A549 (cell line): ENCODE results near the gene HLA-DOA. TPM values are rescaled to one million over a fixed set of nuclear protein-coding genes. Genes with fewer than 3 reads are reported as not detected.

Experiments used
- ATAC-seq, 2 experiments: fragments of 200-7000 bp in 1 of 2; fragments of >200 bp in 1 of 2; cut with Nextera tagmentation in 1 of 2; cut with Tn5 transposase in 1 of 2; 3 replicates each; pipeline versions ENCODE4 v1.8.0 to v1.9.1; 2018 to 2020; ENCODE audit warnings: mild to moderate bottlenecking in 1 of 2, moderate library complexity in 1 of 2
- CTCF ChIA-PET: fragments of 300-600 bp; sonication (Branson Sonifier 250); formaldehyde crosslinking; extraction: SDS; loops from one replicate; lab custom pipeline; 2021; ENCODE audit warnings: antibody characterized with exemption, inconsistent platforms; lab: Yijun Ruan, JAX
- POLR2A ChIA-PET: fragments of 350-600 bp; formaldehyde crosslinking; extraction: SDS; loops from one replicate; lab custom pipeline; 2021; ENCODE audit warnings: antibody characterized with exemption, inconsistent platforms; lab: Yijun Ruan, JAX
- DNase-seq, 2 experiments: peaks; one replicate each; pipeline versions ENCODE4 v3.0.0 to v3.0.0-alpha.2; 2011 to 2016; ENCODE audit warnings: low read depth in 1 of 2, low spot score in 1 of 2
- FAIRE-seq: peaks from 2 replicates; lab custom pipeline; 2011; peaks lifted over from hg19 to GRCh38; lab: Jason Lieb, UNC
- H3K27ac ChIP-seq, 2 experiments: fragments of >200 bp; sonication (Bioruptor Twin); formaldehyde crosslinking; 3 replicates each; pipeline ENCODE4 v1.5.1; 2016 to 2017
- H3K4me1 ChIP-seq: fragments of >200 bp; sonication (Bioruptor Twin); formaldehyde crosslinking; 3 replicates; pipeline ENCODE4 v1.6.1; 2016
- H3K4me2 ChIP-seq: fragments of >200 bp; sonication (Bioruptor Twin); formaldehyde crosslinking; 3 replicates; pipeline ENCODE4 v1.6.1; 2016
- H3K4me3 ChIP-seq: fragments of >200 bp; sonication (Bioruptor Twin); formaldehyde crosslinking; 3 replicates; pipeline ENCODE4 v1.5.1; 2016
- H3K9me3 ChIP-seq: fragments of >200 bp; sonication (Bioruptor Twin); formaldehyde crosslinking; 3 replicates; pipeline ENCODE4 v1.6.1; 2016
- CBX2 ChIP-seq: fragments of 200-600 bp; sonication (generic); IDR thresholded peaks from 2 replicates; pipeline ENCODE4 v1.6.1; 2016; ENCODE audit warnings: low read depth, mild to moderate bottlenecking, borderline replicate concordance
- CBX8 ChIP-seq: fragments of 200-600 bp; sonication (generic); IDR thresholded peaks from 2 replicates; pipeline ENCODE4 v1.6.1; 2016
- CHD4 ChIP-seq: fragments of 200-600 bp; sonication (generic); IDR thresholded peaks from 2 replicates; pipeline ENCODE4 v1.6.1; 2016; ENCODE audit warnings: antibody characterized with exemption, mild to moderate bottlenecking, borderline replicate concordance
- EHF ChIP-seq: fragments of 250-450 bp; sonication (Bioruptor Pico); IDR thresholded peaks from 2 replicates; pipeline ENCODE4 v1.5.0; 2020; ENCODE audit warnings: mild to moderate bottlenecking
- EHMT2 ChIP-seq: fragments of 200-600 bp; sonication (generic); IDR thresholded peaks from 2 replicates; pipeline ENCODE4 v1.6.1; 2016; ENCODE audit warnings: antibody characterized with exemption, low read depth, mild to moderate bottlenecking, moderate library complexity
- EP300 ChIP-seq, 2 experiments: fragments of >200 bp; sonication (Bioruptor Twin); formaldehyde crosslinking; IDR thresholded peaks; 2 replicates in 1 of 2; 3 replicates in 1 of 2; pipeline ENCODE4 v1.6.1; 2016 to 2017
- HEYL ChIP-seq: fragments of 250-450 bp; sonication (Bioruptor Pico); IDR thresholded peaks from 2 replicates; pipeline ENCODE4 v1.8.0; 2021; ENCODE audit warnings: mild to moderate bottlenecking, moderate library complexity
- JUN ChIP-seq, 2 experiments: fragments of >200 bp; sonication (Bioruptor Twin); formaldehyde crosslinking; IDR thresholded peaks; 2 replicates in 1 of 2; 3 replicates in 1 of 2; pipeline ENCODE4 v1.6.1; 2016 to 2017
- NFE2L2 ChIP-seq: fragments of 150-350 bp; conservative IDR thresholded peaks from 2 replicates; pipeline ENCODE4 v1.6.1; 2014; ENCODE audit warnings: low read length
- NR3C1 ChIP-seq: fragments of >200 bp; sonication (Bioruptor Twin); formaldehyde crosslinking; IDR thresholded peaks from 3 replicates; pipeline ENCODE4 v1.6.1; 2017
- PHF8 ChIP-seq: fragments of 200-600 bp; sonication (generic); IDR thresholded peaks from 2 replicates; pipeline ENCODE4 v1.6.1; 2016; ENCODE audit warnings: low read depth, mild to moderate bottlenecking, antibody characterized with exemption, moderate library complexity, borderline replicate concordance
- POLR2A ChIP-seq: IDR thresholded peaks from 2 replicates; pipeline ENCODE4 v1.6.1; 2012; ENCODE audit warnings: mild to moderate bottlenecking, low read length
- POLR2AphosphoS2 ChIP-seq: conservative IDR thresholded peaks from 2 replicates; pipeline ENCODE4 v1.6.1; 2012; ENCODE audit warnings: low read length, improper control_type of control experiment, inconsistent platforms
- TFCP2L1 ChIP-seq: fragments of 250-450 bp; sonication (Bioruptor Pico); IDR thresholded peaks from 2 replicates; pipeline ENCODE4 v1.5.0; 2021; ENCODE audit warnings: mild to moderate bottlenecking
- ZFP36 ChIP-seq: fragments of 450-650 bp; IDR thresholded peaks from 2 replicates; pipeline ENCODE4 v1.6.1; 2014; ENCODE audit warnings: borderline replicate concordance; ENCODE audit not compliant: partially characterized antibody
- WGBS: methylation state at CpG from one replicate; pipeline ENCODE4 v1.1.6; 2017; ENCODE audit errors: missing lambda C conversion rate; 5-methylcytosine and 5-hydroxymethylcytosine counted together
- polyA plus RNA-seq, 4 experiments: library from polyadenylated mRNA; depleted of rRNA in 3 of 4; stranded (reverse); fragments of >200 nt; fragmentation: RNase III in 1 of 4; extraction: RNeasy Plus Mini Kit Qiagen cat#74134 plus additional on column Dnase treatment in 1 of 4; gene quantifications; 2 replicates in 3 of 4; 3 replicates in 1 of 4; pipeline ENCODE4 v1.2.3, GENCODE V29; 2011 to 2017
- TF ChIP-seq, protein P1 (sequence below): IDR thresholded peaks from 2 replicates; pipeline ENCODE4 v1.6.1; 2012
- TF ChIP-seq, protein P2 (sequence below): IDR thresholded peaks from 2 replicates; pipeline ENCODE4 v1.6.1; 2012; ENCODE audit warnings: low read depth, borderline replicate concordance

Gene HLA-DOA
- polyA plus RNA-seq, 2 of the 4 experiments (the other 2 are of a cell fraction): 0.03 to 0.27 TPM

GRCh38 chr6:32974541-32975308 is 34.7 kb downstream of the HLA-DOA start:
- H3K9me3 ChIP-seq: no peaks in the 10 kb centered on the region
- H3K4me2 ChIP-seq: peak overlapping the region; percentile 83
- peak overlapping the region; percentile 72 for H3K4me3 ChIP-seq
- ChIA-PET POLR2A (interaction anchor here (0.7 to 4.5 kb wide), 4 partner anchors 10 to 85 kb away, joined by 3 to 47 read pairs (median 6); partner anchors contain the start of gene HLA-DMA), CTCF (interaction anchor here (1.0 to 4.8 kb wide), 6 partner anchors 8 to 136 kb away, joined by 3 to 52 read pairs (median 4); partner anchors contain the start of genes HLA-DMA and TAP2)
- WGBS: 3% methylated on average over 14 of the region's 14 CpGs
- TF ChIP-seq JUN (IDR thresholded peaks at IDR 0.05): peak in 1 of 2 experiments; percentile 31; a peak in 1 of 5 replicates
- no peak for TF ChIP-seq CBX8
- DNase-seq (no peak), ATAC-seq (no peak), FAIRE-seq (no peak)
- peak overlapping the region in 1 of 2 experiments; percentile 93; a peak in 2 of 6 replicates for H3K27ac ChIP-seq
- H3K4me1 ChIP-seq: peaks cover 39% of the 10 kb centered on the region

DNA sequence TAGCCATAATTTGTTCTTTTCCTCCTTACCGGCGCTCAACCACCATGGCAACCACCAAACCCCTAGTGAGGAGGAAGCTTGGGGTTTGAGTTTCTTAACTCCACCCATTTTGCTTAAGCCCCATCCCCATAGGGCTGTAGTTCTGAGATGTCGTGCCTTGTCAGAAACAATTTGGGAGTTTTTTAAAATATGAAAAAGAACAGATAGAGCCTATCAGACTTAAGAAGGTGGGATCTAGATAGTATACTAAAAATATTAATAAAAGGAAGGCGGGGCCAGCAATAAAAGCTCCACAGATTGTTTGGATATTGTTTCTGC is 35.4 kb downstream of the HLA-DOA start:
- Histone ChIP-seq H3K4me1 (peaks cover 36% of the 10 kb centered on the region), H3K27ac (peak overlapping the region; percentile 75 to 93; a peak in 5 of 6 replicates), H3K4me3 (peak overlapping the region; percentile 72), H3K9me3 (no peaks in the 10 kb centered on the region), H3K4me2 (peak overlapping the region; percentile 83)
- ATAC-seq: no peak
- ChIA-PET CTCF (interaction anchor here (1.0 to 4.8 kb wide), 4 partner anchors 11 to 136 kb away, joined by 3 to 52 read pairs (median 4); partner anchors contain the start of genes HLA-DMA and TAP2), POLR2A (interaction anchor here (0.7 to 4.5 kb wide), 4 partner anchors 10 to 84 kb away, joined by 3 to 47 read pairs (median 6); partner anchors contain the start of gene HLA-DMA)
- peak; percentile 48 for DNase-seq
- TF ChIP-seq POLR2AphosphoS2: no peak
- no peak for TF ChIP-seq EHMT2
- no peak for TF ChIP-seq HEYL (CRISPR knock-in tag)
- TF ChIP-seq ZFP36: no peak
- TF ChIP-seq, protein P1, sequence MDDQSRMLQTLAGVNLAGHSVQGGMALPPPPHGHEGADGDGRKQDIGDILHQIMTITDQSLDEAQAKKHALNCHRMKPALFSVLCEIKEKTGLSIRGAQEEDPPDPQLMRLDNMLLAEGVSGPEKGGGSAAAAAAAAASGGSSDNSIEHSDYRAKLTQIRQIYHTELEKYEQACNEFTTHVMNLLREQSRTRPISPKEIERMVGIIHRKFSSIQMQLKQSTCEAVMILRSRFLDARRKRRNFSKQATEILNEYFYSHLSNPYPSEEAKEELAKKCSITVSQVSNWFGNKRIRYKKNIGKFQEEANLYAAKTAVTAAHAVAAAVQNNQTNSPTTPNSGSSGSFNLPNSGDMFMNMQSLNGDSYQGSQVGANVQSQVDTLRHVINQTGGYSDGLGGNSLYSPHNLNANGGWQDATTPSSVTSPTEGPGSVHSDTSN: no peak
- no peak for TF ChIP-seq EHF (CRISPR knock-in tag)
- TF ChIP-seq NFE2L2: no peak
- no peak for TF ChIP-seq EP300 (IDR thresholded peaks at IDR 0.05)
- no peak for TF ChIP-seq PHF8
- no peak for TF ChIP-seq TFCP2L1
- no peak for TF ChIP-seq CHD4
- TF ChIP-seq NR3C1: no peak
- TF ChIP-seq, protein P2, sequence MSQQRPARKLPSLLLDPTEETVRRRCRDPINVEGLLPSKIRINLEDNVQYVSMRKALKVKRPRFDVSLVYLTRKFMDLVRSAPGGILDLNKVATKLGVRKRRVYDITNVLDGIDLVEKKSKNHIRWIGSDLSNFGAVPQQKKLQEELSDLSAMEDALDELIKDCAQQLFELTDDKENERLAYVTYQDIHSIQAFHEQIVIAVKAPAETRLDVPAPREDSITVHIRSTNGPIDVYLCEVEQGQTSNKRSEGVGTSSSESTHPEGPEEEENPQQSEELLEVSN: no peak
- TF ChIP-seq POLR2A: no peak
- no peak for FAIRE-seq
- WGBS: 0% methylated on average over 4 of the region's 4 CpGs

GRCh38 chr6:32973144-32974015 is 36.0 kb downstream of the HLA-DOA start:
- no peaks in the 10 kb centered on the region for H3K9me3 ChIP-seq
- ATAC-seq: no peak
- H3K4me1 ChIP-seq: peaks cover 33% of the 10 kb centered on the region
- 2% methylated on average over 17 of the region's 23 CpGs for WGBS
- POLR2A ChIA-PET: interaction anchor here (0.7 to 5.0 kb wide), 7 partner anchors 9 to 778 kb away, joined by 3 to 127 read pairs (median 8); partner anchors contain the start of gene HLA-DMA
- H3K4me2 ChIP-seq: peak overlapping the region; percentile 83
- FAIRE-seq: no peak
- no peak for TF ChIP-seq CBX2
- TF ChIP-seq, all 56 proteins: peak for 0
- CTCF ChIA-PET: interaction anchor here (1.0 to 4.8 kb wide), 5 partner anchors 9 to 87 kb away, joined by 3 to 52 read pairs (median 4); partner anchors contain the start of gene HLA-DMA
- peak in 1 of 2 experiments; percentile 43 for DNase-seq
- peak overlapping the region; percentile 72 for H3K4me3 ChIP-seq
- H3K27ac ChIP-seq: peak overlapping the region; percentile 75 to 93
